Mucosa of descending colon (tissue), 3 donors: ENCODE data around the gene NPEPPS. TPM values are rescaled to one million over a fixed set of nuclear protein-coding genes. Genes with fewer than 3 reads are reported as not detected.
A peak's percentile ranks its signal among the peaks of the same experiment; 100 is the strongest.
"Not testable (repeated sequence)": the region's sequence is repeated elsewhere in the genome, so short reads cannot be mapped to it uniquely, and the experiment has no call there.

Source experiments
- ATAC-seq: fragments of 200-7000 bp; cut with Tn5 transposase; one replicate; pipeline ENCODE4 v1.9.1; 2020; ENCODE audit warnings: mild to moderate bottlenecking, moderate library complexity
- DNase-seq, 3 donors: peaks; one replicate each; pipeline ENCODE4 v3.0.0-alpha.2; 2020
- H3K36me3 ChIP-seq: fragments of 200-600 bp; one replicate; pipeline ENCODE4 v1.8.0; 2021; ENCODE audit warnings: low read depth, mild to moderate bottlenecking
- H3K4me1 ChIP-seq: fragments of 200-600 bp; one replicate; pipeline ENCODE4 v1.8.0; 2021; ENCODE audit warnings: low read depth, mild to moderate bottlenecking
- H3K4me3 ChIP-seq: fragments of 200-600 bp; one replicate; pipeline ENCODE4 v1.8.0; 2021; ENCODE audit warnings: mild to moderate bottlenecking
- H3K9me3 ChIP-seq: fragments of 200-600 bp; one replicate; pipeline ENCODE4 v1.8.0; 2021; ENCODE audit warnings: mild to moderate bottlenecking
- intact Hi-C, 2 donors: fragments of 100-400 bp; cut with DNase I in 1 of 2; cut with micrococcal nuclease in 1 of 2; formaldehyde crosslinking; loops; one replicate each; pipeline versions ENCODE4 v1.11.0 to v1.11.1; 2022; cut with DNase I, micrococcal nuclease
- total RNA-seq, 3 donors: library from RNA; stranded (reverse); fragmentation: NEBNext Ultra II Directional in 2 of 3; extraction: Animal tissue kit (Norgen Biotek cat#: 25700) in 2 of 3; gene quantifications; one replicate each; pipeline versions ENCODE4 v1.2.1 to v1.2.4, GENCODE V29; 2021 to 2023
- donor health status: DM: no; HTN: no; CAD: no; lungs with moderate emphysema.
- donor health status: DM: no; HTN: no; CAD: no.
- donor health status: DM: no; HTN: yes; CAD: no.

Gene NPEPPS
- total RNA-seq, 3 donors from 2014 or later, result 138 to 187 (median 160) TPM

- H3K4me3 ChIP-seq, result peak overlapping the region; percentile 48
- intact Hi-C loops, H3K36me3 ChIP-seq, H3K9me3 ChIP-seq, H3K4me1 ChIP-seq: not testable (repeated sequence)
- ATAC-seq, result peak; percentile 64
- DNase-seq, result peak in 1 of 3 donors; percentile 63
These were observed 419 bp downstream of the NPEPPS start for GRCh38 chr17:47531233-47531820.

- H3K36me3 ChIP-seq, H3K4me1 ChIP-seq, H3K4me3 ChIP-seq, ATAC-seq, H3K9me3 ChIP-seq, DNase-seq, intact Hi-C loops: not testable (repeated sequence)
These were observed 8.2 kb downstream of the NPEPPS start for GRCh38 chr17:47539085-47539484.

GRCh38 chr17:47541676-47542075 lies 10.8 kb downstream of the NPEPPS start:
- DNase-seq, H3K4me3 ChIP-seq, H3K36me3 ChIP-seq, H3K4me1 ChIP-seq, ATAC-seq, H3K9me3 ChIP-seq, intact Hi-C loops: not testable (repeated sequence)

GRCh38 chr17:47544327-47544726 lies 13.4 kb downstream of the NPEPPS start:
- H3K4me1 ChIP-seq, DNase-seq, ATAC-seq, H3K36me3 ChIP-seq, intact Hi-C loops, H3K9me3 ChIP-seq, H3K4me3 ChIP-seq: not testable (repeated sequence)

- H3K4me1 ChIP-seq, H3K36me3 ChIP-seq, intact Hi-C loops, H3K4me3 ChIP-seq, DNase-seq, H3K9me3 ChIP-seq, ATAC-seq: not testable (repeated sequence)
These were observed 23.8 kb downstream of the NPEPPS start for GRCh38 chr17:47554733-47555132.

- H3K4me3 ChIP-seq, H3K9me3 ChIP-seq, H3K4me1 ChIP-seq, ATAC-seq, DNase-seq, intact Hi-C loops, H3K36me3 ChIP-seq: not testable (repeated sequence)
These were observed 25.2 kb downstream of the NPEPPS start for GRCh38 chr17:47556108-47556507.

GRCh38 chr17:47560517-47561043 lies 29.7 kb downstream of the NPEPPS start:
- H3K4me1 ChIP-seq, H3K4me3 ChIP-seq, H3K9me3 ChIP-seq, ATAC-seq, DNase-seq, intact Hi-C loops, H3K36me3 ChIP-seq: not testable (repeated sequence)

GRCh38 chr17:47561698-47562405 lies 30.9 kb downstream of the NPEPPS start:
- intact Hi-C loops, H3K9me3 ChIP-seq, DNase-seq, H3K4me1 ChIP-seq, H3K4me3 ChIP-seq, H3K36me3 ChIP-seq, ATAC-seq: not testable (repeated sequence)

GRCh38 chr17:47562406-47562705 lies 31.4 kb downstream of the NPEPPS start:
- DNase-seq, intact Hi-C loops, ATAC-seq: not testable (repeated sequence)

GRCh38 chr17:47567261-47567660 lies 36.4 kb downstream of the NPEPPS start:
- intact Hi-C loops, DNase-seq, H3K9me3 ChIP-seq, H3K36me3 ChIP-seq, H3K4me3 ChIP-seq, H3K4me1 ChIP-seq, ATAC-seq: not testable (repeated sequence)

More at GRCh38 chr17:47562406-47562705, 31.4 kb downstream of the NPEPPS start:
- not testable (repeated sequence) for H3K9me3 ChIP-seq, H3K4me3 ChIP-seq, H3K4me1 ChIP-seq, H3K36me3 ChIP-seq

GRCh38 chr17:47572561-47572960 lies 41.7 kb downstream of the NPEPPS start:
- ATAC-seq, H3K4me3 ChIP-seq, H3K9me3 ChIP-seq, intact Hi-C loops, DNase-seq, H3K36me3 ChIP-seq, H3K4me1 ChIP-seq: not testable (repeated sequence)

GRCh38 chr17:47582416-47582815 lies 51.5 kb downstream of the NPEPPS start:
- H3K4me1 ChIP-seq, intact Hi-C loops, H3K36me3 ChIP-seq, H3K4me3 ChIP-seq, DNase-seq, H3K9me3 ChIP-seq, ATAC-seq: not testable (repeated sequence)

GRCh38 chr17:47586378-47587055 lies 55.6 kb downstream of the NPEPPS start:
- H3K36me3 ChIP-seq, DNase-seq, H3K9me3 ChIP-seq, H3K4me3 ChIP-seq, ATAC-seq, intact Hi-C loops, H3K4me1 ChIP-seq: not testable (repeated sequence)

- intact Hi-C loops, H3K9me3 ChIP-seq, ATAC-seq, H3K4me1 ChIP-seq, H3K4me3 ChIP-seq, DNase-seq, H3K36me3 ChIP-seq: not testable (repeated sequence)
These were observed 62.6 kb downstream of the NPEPPS start for GRCh38 chr17:47593522-47593921.
